NCI-H82 treated with DMSO at 0.1 percent for 48 hours (cell line): ENCODE data around the gene NTM.

ENCODE experiments used
- DNase-seq: peaks from one replicate; lab custom pipeline; 2025; ENCODE audit not compliant: unreplicated experiment; lab: John Stamatoyannopoulos, UW

The NTM gene

GRCh38 chr11:131704682-131705081 lies 334.3 kb downstream of the NTM start:
- no peak for DNase-seq

- DNase-seq: no peak
Measured at GRCh38 chr11:131710511-131710910, 340.1 kb downstream of the NTM start.

GRCh38 chr11:131712897-131713296 lies 342.5 kb downstream of the NTM start:
- no peak for DNase-seq

- DNase-seq: no peak
Measured at GRCh38 chr11:131713529-131714134, 343.2 kb downstream of the NTM start.

GRCh38 chr11:131717616-131718015 lies 347.2 kb downstream of the NTM start:
- DNase-seq: no peak

GRCh38 chr11:131723088-131723487 lies 352.7 kb downstream of the NTM start:
- DNase-seq: no peak

GRCh38 chr11:131724436-131724975 lies 354.1 kb downstream of the NTM start:
- no peak for DNase-seq

GRCh38 chr11:131734871-131735270 lies 364.5 kb downstream of the NTM start:
- DNase-seq: no peak

GRCh38 chr11:131737357-131737756 lies 366.9 kb downstream of the NTM start:
- no peak for DNase-seq

- no peak for DNase-seq
Measured at GRCh38 chr11:131739243-131739882, 368.9 kb downstream of the NTM start.

GRCh38 chr11:131744847-131745246 lies 374.4 kb downstream of the NTM start:
- DNase-seq: no peak

- DNase-seq: no peak
Measured at GRCh38 chr11:131745405-131745804, 375.0 kb downstream of the NTM start.

- DNase-seq: no peak
Measured at GRCh38 chr11:131746201-131746600, 375.8 kb downstream of the NTM start.

GRCh38 chr11:131748151-131749050 lies 378.0 kb downstream of the NTM start:
- DNase-seq: no peak

- DNase-seq: no peak
Measured at GRCh38 chr11:131749101-131749500, 378.7 kb downstream of the NTM start.

- no peak for DNase-seq
Measured at GRCh38 chr11:131750152-131750551, 379.7 kb downstream of the NTM start.

- DNase-seq: no peak
Measured at GRCh38 chr11:131750692-131751091, 380.3 kb downstream of the NTM start.

GRCh38 chr11:131754671-131755070 lies 384.3 kb downstream of the NTM start:
- DNase-seq: no peak

- DNase-seq: no peak
Measured at GRCh38 chr11:131756479-131757110, 386.2 kb downstream of the NTM start.

GRCh38 chr11:131758726-131759125 lies 388.3 kb downstream of the NTM start:
- DNase-seq: no peak

GRCh38 chr11:131759140-131759539 lies 388.7 kb downstream of the NTM start:
- DNase-seq: no peak
